ENCODE results near the gene CHAC1. TPM values are rescaled to one million over a fixed set of nuclear protein-coding genes. Genes with fewer than 3 reads are reported as not detected.

CHAC1 gene
- total RNA-seq, 2 donors from 2014 or later = 6.8 to 9.0 TPM

- Mint-ChIP-seq H3K36me3 (ENCODE audit: low read depth) (peaks cover 66% of the 10 kb centered on the region), H3K27me3 (ENCODE audit: insufficient read depth) (no peaks in the 10 kb centered on the region), H3K9me3 (no peaks in the 10 kb centered on the region), H3K4me3 (no peak overlapping the region), H3K4me1 (peaks cover 10% of the 10 kb centered on the region), H3K27ac (no peak overlapping the region)
- no peak for DNase-seq
- H3K9me3 ChIP-seq (ENCODE audit: control insufficient read depth, low read length) = peaks cover 6% of the 10 kb centered on the region
- H3K9ac ChIP-seq (ENCODE audit: extremely low read depth, low read length, poor library complexity, severe bottlenecking) = no peak overlapping the region
- H3K36me3 ChIP-seq (ENCODE audit: control insufficient read depth, insufficient read depth, low read length) = peaks cover 82% of the 10 kb centered on the region
- H3K4me1 ChIP-seq (ENCODE audit: control insufficient read depth, insufficient read depth, low read length) = peaks cover 6% of the 10 kb centered on the region
- no peak overlapping the region for H3K27ac ChIP-seq (ENCODE audit: low read depth, low read length)
- no peak for TF ChIP-seq CTCF (conservative IDR thresholded peaks at IDR 0.05)
- no peaks in the 10 kb centered on the region for H3K27me3 ChIP-seq (ENCODE audit: control insufficient read depth, insufficient read depth, low read length, poor library complexity, severe bottlenecking)
- no peak overlapping the region for H3K4me3 ChIP-seq (ENCODE audit: low read length)
Measured at GRCh38 chr15:40990080-40990479, 36.8 kb downstream of the CHAC1 start.

DNA sequence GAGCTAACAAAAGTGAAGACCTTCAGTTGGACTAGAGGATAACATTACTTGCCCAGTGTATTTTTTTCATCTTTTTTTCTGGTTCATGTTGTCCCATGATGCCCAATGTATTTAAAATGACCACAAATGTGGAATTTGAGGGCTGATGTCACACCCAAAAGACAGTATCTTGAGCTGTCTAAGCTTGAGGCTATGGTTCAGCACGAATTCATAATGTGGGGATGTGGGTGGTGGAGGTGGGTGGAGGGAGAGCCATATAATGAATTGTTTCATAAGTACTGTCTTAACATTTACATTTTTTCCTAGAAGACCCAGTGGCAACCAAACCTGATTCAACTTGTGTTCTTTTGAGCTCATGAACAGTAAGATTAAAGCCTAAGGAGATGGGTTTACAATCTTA lies 37.5 kb downstream of the CHAC1 start:
- Histone ChIP-seq H3K36me3 (ENCODE audit: control insufficient read depth, insufficient read depth, low read length) (peaks cover 82% of the 10 kb centered on the region), H3K9ac (ENCODE audit: extremely low read depth, low read length, poor library complexity, severe bottlenecking) (no peak overlapping the region), H3K27me3 (ENCODE audit: control insufficient read depth, insufficient read depth, low read length, poor library complexity, severe bottlenecking) (no peaks in the 10 kb centered on the region), H3K4me1 (ENCODE audit: control insufficient read depth, insufficient read depth, low read length) (peaks cover 6% of the 10 kb centered on the region), H3K4me3 (ENCODE audit: low read length) (no peak overlapping the region), H3K9me3 (ENCODE audit: control insufficient read depth, low read length) (peaks cover 6% of the 10 kb centered on the region), H3K27ac (ENCODE audit: low read depth, low read length) (no peak overlapping the region)
- Mint-ChIP-seq H3K4me1 (peaks cover 10% of the 10 kb centered on the region), H3K36me3 (ENCODE audit: low read depth) (peaks cover 66% of the 10 kb centered on the region), H3K4me3 (no peak overlapping the region), H3K9me3 (no peaks in the 10 kb centered on the region), H3K27ac (peak overlapping the region; percentile 52), H3K27me3 (ENCODE audit: insufficient read depth) (no peaks in the 10 kb centered on the region)
- WGBS, 2 experiments (ENCODE audit: insufficient coverage in 1 of 2, insufficient read length in 1 of 2) = 0% methylated on average over 1 of the region's 1 CpG; no CpG with 5 or more reads in 1 of the 2 experiments
- no peak for TF ChIP-seq CTCF (conservative IDR thresholded peaks at IDR 0.05)
- no peak for DNase-seq

DNA sequence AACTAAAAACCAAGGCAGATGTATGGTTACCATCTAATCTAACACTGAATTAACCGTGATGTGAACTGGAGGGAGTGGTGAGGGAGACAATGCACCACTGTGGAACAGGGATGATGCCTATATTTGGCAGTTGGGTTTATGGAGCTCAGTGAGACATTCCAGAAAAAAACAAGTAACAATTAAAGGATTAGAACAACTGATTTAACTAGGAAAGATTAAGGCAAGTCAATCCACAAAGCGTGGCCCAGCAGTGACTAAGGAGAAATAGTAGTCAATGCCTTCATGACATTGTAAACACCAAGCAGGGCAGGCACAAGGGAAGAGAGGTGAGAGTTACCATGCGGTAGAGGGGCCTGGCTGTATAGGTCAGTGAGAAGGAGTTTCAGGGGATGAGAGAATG lies 38.1 kb downstream of the CHAC1 start:
- TF ChIP-seq CTCF (conservative IDR thresholded peaks at IDR 0.05) = no peak
- no peaks in the 10 kb centered on the region for H3K9me3 Mint-ChIP-seq
- H3K27ac ChIP-seq (ENCODE audit: low read depth, low read length) = no peak overlapping the region
- peak overlapping the region; percentile 52 for H3K27ac Mint-ChIP-seq
- peaks cover 10% of the 10 kb centered on the region for H3K4me1 Mint-ChIP-seq
- H3K4me3 Mint-ChIP-seq = no peak overlapping the region
- peak; percentile 58 for DNase-seq
- H3K9me3 ChIP-seq (ENCODE audit: control insufficient read depth, low read length) = peaks cover 6% of the 10 kb centered on the region
- no peak overlapping the region for H3K9ac ChIP-seq (ENCODE audit: extremely low read depth, low read length, poor library complexity, severe bottlenecking)
- no peaks in the 10 kb centered on the region for H3K27me3 ChIP-seq (ENCODE audit: control insufficient read depth, insufficient read depth, low read length, poor library complexity, severe bottlenecking)
- H3K27me3 Mint-ChIP-seq (ENCODE audit: insufficient read depth) = no peaks in the 10 kb centered on the region
- 84 to 97% methylated on average over 3 of the region's 3 CpGs for WGBS, 2 experiments (ENCODE audit: insufficient coverage in 1 of 2, insufficient read length in 1 of 2)
- peaks cover 66% of the 10 kb centered on the region for H3K36me3 Mint-ChIP-seq (ENCODE audit: low read depth)
- H3K36me3 ChIP-seq (ENCODE audit: control insufficient read depth, insufficient read depth, low read length) = peaks cover 81% of the 10 kb centered on the region
- no peak overlapping the region for H3K4me3 ChIP-seq (ENCODE audit: low read length)
- H3K4me1 ChIP-seq (ENCODE audit: control insufficient read depth, insufficient read depth, low read length) = peaks cover 6% of the 10 kb centered on the region

Data from endodermal cell (in vitro differentiated cells).